Measurements from ENCODE around the gene REG1A.

GRCh38 chr2:79120194-79120713 is at the start of gene REG1A:
- TF ChIP-seq, protein P1, sequence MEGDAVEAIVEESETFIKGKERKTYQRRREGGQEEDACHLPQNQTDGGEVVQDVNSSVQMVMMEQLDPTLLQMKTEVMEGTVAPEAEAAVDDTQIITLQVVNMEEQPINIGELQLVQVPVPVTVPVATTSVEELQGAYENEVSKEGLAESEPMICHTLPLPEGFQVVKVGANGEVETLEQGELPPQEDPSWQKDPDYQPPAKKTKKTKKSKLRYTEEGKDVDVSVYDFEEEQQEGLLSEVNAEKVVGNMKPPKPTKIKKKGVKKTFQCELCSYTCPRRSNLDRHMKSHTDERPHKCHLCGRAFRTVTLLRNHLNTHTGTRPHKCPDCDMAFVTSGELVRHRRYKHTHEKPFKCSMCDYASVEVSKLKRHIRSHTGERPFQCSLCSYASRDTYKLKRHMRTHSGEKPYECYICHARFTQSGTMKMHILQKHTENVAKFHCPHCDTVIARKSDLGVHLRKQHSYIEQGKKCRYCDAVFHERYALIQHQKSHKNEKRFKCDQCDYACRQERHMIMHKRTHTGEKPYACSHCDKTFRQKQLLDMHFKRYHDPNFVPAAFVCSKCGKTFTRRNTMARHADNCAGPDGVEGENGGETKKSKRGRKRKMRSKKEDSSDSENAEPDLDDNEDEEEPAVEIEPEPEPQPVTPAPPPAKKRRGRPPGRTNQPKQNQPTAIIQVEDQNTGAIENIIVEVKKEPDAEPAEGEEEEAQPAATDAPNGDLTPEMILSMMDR (optimal IDR thresholded peaks at IDR 0.05 in 1 of 3, IDR thresholded peaks at IDR 0.05 in 1 of 3, conservative IDR thresholded peaks at IDR 0.05 in 1 of 3; ENCODE audit: extremely low read depth in 1 of 3, insufficient read depth in 2 of 3, low read length in 3 of 3): no peak
- TF ChIP-seq EZH2 (IDR thresholded peaks at IDR 0.05; ENCODE audit: low read length): no peak
